GM19452 (cell line): ENCODE results near the gene INSR.
"Not testable (repeated sequence)": the region's sequence is repeated elsewhere in the genome, so short reads cannot be mapped to it uniquely, and the experiment has no call there.

Experiments used
- ATAC-seq: cut with Tn5 transposase; IDR thresholded peaks from one replicate; pipeline ENCODE4 v1.9.1; 2021; ENCODE audit not compliant: unreplicated experiment

The INSR gene

GRCh38 chr19:7258041-7258839 lies 36.0 kb downstream of the INSR start:
- ATAC-seq, result no peak

- ATAC-seq, result no peak
Observed at GRCh38 chr19:7257148-7258040, 36.8 kb downstream of the INSR start.

- ATAC-seq, result no peak
Observed at GRCh38 chr19:7255631-7256030, 38.6 kb downstream of the INSR start.

GRCh38 chr19:7255119-7255518 lies 39.1 kb downstream of the INSR start:
- no peak for ATAC-seq

- ATAC-seq, result no peak
Observed at GRCh38 chr19:7254590-7254989, 39.6 kb downstream of the INSR start.

- no peak for ATAC-seq
Observed at GRCh38 chr19:7252364-7252763, 41.9 kb downstream of the INSR start.

GRCh38 chr19:7251494-7251893 lies 42.7 kb downstream of the INSR start:
- no peak for ATAC-seq

- no peak for ATAC-seq
Observed at GRCh38 chr19:7250951-7251350, 43.3 kb downstream of the INSR start.

GRCh38 chr19:7250057-7250596 lies 44.1 kb downstream of the INSR start:
- no peak for ATAC-seq

- ATAC-seq, result no peak
Observed at GRCh38 chr19:7247155-7247554, 47.1 kb downstream of the INSR start.

- no peak for ATAC-seq
Observed at GRCh38 chr19:7246601-7247000, 47.6 kb downstream of the INSR start.

- no peak for ATAC-seq
Observed at GRCh38 chr19:7242601-7243258, 51.5 kb downstream of the INSR start.

GRCh38 chr19:7238051-7238450 lies 56.2 kb downstream of the INSR start:
- ATAC-seq, result no peak

- no peak for ATAC-seq
Observed at GRCh38 chr19:7236153-7236552, 58.1 kb downstream of the INSR start.

GRCh38 chr19:7230826-7231225 lies 63.4 kb downstream of the INSR start:
- ATAC-seq, result no peak

- ATAC-seq, result no peak
Observed at GRCh38 chr19:7229735-7230134, 64.5 kb downstream of the INSR start.

- ATAC-seq, result no peak
Observed at GRCh38 chr19:7228935-7229541, 65.2 kb downstream of the INSR start.

GRCh38 chr19:7227735-7228134 lies 66.5 kb downstream of the INSR start:
- ATAC-seq, result no peak

- ATAC-seq, result not testable (repeated sequence)
Observed at GRCh38 chr19:7227149-7227548, 67.1 kb downstream of the INSR start.

- no peak for ATAC-seq
Observed at GRCh38 chr19:7226739-7227138, 67.5 kb downstream of the INSR start.

- no peak for ATAC-seq
Observed at GRCh38 chr19:7225741-7226140, 68.5 kb downstream of the INSR start.
